SH-SY5Y (cell line): ENCODE measurements around the gene PAK6.

Source experiments
- GATA2 ChIP-seq: IDR thresholded peaks from 2 replicates; pipeline ENCODE4 v1.6.1; 2011; ENCODE audit warnings: mild to moderate bottlenecking, low read depth, low read length
- GATA3 ChIP-seq: IDR thresholded peaks from 2 replicates; pipeline ENCODE4 v1.6.1; 2011; ENCODE audit warnings: low read depth, mild to moderate bottlenecking, low read length, moderate library complexity

DNA sequence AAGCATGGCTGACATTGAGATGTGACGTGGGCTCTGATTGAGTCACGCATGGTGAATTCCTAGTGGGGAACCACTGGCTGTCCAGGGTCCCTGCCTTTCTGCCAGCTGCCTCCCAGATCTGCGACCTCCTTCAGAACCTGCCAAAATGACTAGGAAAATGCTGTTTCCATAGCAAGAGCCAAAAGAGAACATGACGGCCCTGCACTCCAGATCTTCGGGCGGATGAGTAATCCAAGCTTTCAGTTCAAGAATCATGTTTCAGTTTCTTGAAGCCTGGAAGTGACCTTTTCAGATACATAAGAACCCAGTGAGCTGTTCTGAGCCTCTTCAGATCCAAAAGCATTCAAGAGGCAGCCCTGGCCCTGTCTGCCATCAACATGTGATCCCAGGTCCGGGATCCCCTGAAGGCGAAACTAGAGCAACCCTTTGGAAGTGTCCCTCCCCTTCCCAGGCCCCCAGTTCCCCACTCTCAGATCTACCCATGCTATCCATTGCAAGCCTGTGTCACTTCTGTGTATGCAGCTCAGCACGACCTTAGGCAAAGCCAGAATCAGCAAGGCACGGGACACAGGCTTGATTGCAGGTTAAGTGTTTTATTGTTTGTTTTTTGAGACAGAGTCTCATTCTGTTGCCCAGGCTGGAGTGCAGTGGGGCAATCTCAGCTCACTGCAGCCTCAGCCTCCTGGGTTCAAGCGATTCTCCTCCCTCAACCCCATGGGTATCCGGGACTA is 24.3 kb downstream of the PAK6 start:
- no peak for TF ChIP-seq GATA2
- TF ChIP-seq GATA3: no peak
